Choroid plexus epithelial cell (primary cell): ENCODE data around the gene MGST3.

Experiments used
- DNase-seq: peaks from one replicate; pipeline ENCODE4 v3.0.0-alpha.2; 2010; ENCODE audit warnings: low read depth
- H3K4me3 ChIP-seq: 2 replicates; pipeline ENCODE4 v1.5.1; 2011; ENCODE audit warnings: low read depth, mild to moderate bottlenecking, control low read depth, low read length, moderate library complexity
- TF ChIP-seq, protein P1 (sequence below): conservative IDR thresholded peaks from 2 replicates; pipeline ENCODE4 v1.5.1; 2011; ENCODE audit warnings: low read depth, mild to moderate bottlenecking, control low read depth, inconsistent platforms, low read length, moderate library complexity

The MGST3 gene

DNA sequence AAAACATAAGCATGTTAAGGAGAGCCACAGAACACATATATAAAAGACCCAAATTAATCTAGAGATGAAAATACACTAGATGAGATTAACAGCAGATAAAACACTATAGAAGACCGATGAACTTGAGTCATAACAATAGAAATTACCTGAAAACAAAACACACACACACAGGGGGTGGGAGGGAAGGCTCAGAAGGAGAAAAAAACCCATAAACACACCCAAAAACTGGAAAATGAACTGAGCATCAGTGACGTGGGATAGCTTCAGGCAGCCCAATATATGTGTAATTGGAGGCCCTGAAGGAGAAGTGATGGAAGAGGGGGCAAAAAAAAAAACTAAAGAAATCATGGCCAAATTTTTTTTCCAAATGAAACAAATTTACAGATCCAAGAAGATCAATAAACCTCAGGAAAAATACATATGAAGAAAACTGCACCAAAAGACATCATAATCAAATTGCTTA is 56.0 kb downstream of the MGST3 start:
- DNase-seq, result no peak
- TF ChIP-seq, protein P1, sequence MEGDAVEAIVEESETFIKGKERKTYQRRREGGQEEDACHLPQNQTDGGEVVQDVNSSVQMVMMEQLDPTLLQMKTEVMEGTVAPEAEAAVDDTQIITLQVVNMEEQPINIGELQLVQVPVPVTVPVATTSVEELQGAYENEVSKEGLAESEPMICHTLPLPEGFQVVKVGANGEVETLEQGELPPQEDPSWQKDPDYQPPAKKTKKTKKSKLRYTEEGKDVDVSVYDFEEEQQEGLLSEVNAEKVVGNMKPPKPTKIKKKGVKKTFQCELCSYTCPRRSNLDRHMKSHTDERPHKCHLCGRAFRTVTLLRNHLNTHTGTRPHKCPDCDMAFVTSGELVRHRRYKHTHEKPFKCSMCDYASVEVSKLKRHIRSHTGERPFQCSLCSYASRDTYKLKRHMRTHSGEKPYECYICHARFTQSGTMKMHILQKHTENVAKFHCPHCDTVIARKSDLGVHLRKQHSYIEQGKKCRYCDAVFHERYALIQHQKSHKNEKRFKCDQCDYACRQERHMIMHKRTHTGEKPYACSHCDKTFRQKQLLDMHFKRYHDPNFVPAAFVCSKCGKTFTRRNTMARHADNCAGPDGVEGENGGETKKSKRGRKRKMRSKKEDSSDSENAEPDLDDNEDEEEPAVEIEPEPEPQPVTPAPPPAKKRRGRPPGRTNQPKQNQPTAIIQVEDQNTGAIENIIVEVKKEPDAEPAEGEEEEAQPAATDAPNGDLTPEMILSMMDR, result no peak
- no peak overlapping the region for H3K4me3 ChIP-seq

DNA sequence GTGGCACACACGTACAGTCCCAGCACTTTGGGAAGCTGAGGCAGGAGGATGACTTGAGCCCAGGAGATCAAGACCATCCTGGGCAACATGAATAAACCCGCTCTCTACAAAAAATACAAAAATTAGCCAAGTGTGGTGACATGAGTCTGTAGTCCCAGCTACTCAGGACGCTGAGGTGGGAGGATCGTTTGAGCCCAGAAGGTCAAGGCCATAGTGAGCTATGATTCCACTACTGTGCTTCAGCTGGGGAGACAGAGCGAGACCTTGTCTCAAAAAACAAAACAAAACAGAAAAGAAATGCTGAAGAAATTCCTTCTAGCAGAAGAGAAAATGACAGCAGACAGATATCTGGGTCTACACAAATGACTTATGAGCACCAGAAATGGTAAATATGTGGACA is 57.0 kb downstream of the MGST3 start:
- H3K4me3 ChIP-seq, result no peak overlapping the region
- TF ChIP-seq, protein P1, result no peak
- DNase-seq, result no peak

DNA sequence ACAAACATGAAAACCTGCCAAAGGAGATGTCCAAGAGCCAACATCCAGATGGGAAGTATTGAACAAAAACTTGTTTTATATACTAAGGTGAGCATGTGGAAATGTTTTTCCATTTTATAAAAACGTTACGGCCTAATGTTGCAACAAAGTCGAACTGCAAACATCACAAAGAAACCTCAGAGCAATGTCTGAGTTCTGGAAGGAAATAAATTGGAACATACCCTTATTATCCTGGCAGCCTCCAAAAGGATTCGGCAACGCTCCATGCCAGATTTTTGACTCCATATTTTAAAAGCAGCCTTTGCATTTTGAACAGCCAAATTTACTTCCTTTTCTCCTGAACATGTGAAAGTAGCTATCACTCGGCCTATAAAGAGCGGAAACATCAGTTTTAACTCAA is 64.0 kb downstream of the MGST3 start:
- DNase-seq, result no peak
- TF ChIP-seq, protein P1, result no peak
- no peak overlapping the region for H3K4me3 ChIP-seq

DNA sequence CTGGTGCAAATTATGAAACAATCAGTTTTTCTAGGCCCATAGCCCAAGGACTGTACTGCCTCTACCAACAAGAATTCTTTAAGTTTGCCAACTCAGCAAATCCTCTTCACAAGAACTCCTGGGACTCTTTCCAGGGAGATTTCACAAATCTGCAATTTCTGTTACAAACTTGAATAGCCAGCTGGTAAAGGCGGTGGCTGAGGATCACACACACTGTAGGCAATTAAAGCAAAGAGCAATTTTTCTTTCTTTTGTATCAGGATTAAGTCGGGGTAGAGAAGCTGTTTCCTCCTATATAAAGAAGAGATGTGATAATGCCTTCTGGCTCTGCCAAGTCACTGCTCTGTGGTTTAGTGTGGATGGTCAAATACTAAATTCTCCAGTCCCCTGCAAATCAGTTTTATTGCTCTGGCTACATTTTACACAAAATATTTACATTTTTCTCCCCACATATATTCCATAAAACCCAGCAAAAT is 65.6 kb downstream of the MGST3 start:
- H3K4me3 ChIP-seq, result peak overlapping the region; percentile 96
- TF ChIP-seq, protein P1, result no peak
- DNase-seq, result peak; percentile 96

DNA sequence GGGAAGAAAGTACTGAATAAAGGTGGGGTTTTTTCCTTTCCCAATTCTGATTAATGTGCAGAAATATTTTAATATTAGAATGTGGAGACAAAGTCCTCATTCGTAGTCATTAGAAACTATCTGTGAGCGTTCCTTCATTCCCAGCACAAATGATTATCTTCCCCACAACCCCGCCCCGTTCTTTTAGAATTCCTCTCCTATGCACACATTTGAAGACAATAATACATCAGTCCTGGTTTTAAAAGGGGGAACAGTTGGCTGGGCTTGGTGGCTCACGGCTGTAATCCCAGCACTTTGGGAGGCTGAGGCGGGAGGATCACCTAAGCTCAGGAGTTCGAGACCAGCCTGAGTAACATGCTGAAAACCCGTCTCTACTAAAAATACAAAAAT is 66.5 kb downstream of the MGST3 start:
- TF ChIP-seq, protein P1, result no peak
- no peak for DNase-seq
- H3K4me3 ChIP-seq, result peak overlapping the region; percentile 96

DNA sequence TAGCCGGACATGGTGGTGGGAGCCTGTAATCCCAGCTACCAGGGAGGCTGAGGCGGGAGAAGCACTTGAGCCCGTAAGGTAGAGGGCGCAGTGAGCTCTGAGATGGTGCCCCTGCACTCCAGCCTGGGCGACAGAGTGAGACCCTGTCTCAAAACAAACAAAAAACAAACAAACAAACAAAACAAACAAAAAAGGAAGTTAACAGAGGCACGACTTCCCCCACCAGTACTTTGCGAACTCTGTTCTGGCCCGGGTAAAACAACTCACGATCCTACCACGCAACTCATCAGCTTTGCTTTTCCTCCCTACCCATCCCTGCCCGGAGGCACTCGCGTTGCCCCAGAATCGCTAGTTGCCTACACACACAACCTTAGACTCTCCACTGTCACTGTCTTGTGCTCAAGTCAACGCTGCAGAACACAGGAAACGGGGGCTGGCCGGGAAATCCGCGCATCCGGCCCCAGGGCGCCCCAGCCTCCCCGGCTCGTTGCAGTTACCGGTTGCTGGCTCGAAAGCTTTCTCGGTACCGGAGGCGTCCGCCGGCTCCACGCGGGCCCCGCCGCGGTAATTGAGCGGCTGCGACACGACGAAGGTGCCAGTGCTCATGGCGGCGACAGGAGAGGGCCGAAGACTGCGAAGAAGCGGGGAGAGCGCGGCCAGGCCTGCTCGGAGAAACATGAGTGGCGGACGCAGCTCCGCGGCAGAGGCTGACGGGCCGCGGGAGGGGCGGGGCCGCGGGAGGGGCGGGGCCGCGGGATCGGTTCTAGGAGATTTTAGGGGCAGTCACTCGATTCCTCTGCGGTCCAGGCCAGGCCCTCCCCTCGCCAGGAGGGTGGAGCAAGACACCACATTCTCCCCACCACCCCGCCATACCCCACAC is 67.1 kb downstream of the MGST3 start, which contains the start of gene ALDH9A1:
TSS of gene ALDH9A1 (minus strand) at position 682 of the 880 bp plus-strand sequence. CDS start at position 678, 4 bp downstream.
- TF ChIP-seq, protein P1, result peak; percentile 50
- peak within 1 kb of the TSS; percentile 96 for H3K4me3 ChIP-seq
- peak; percentile 76 for DNase-seq

DNA sequence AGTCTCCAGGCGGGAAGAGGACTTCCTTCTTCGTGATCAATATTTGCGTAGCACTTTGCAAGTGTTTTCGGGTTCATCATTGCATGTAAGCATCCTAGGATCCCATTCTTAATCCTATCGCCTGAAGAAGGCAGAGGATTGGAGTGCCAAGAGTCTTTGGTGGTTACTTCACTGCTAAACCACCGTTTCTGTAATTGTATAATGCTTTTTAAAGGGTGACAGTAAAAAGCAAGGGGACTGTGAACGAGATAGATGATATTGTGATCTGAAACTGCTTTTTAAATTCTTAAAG is 67.7 kb downstream of the MGST3 start:
- peak overlapping the region; percentile 96 for H3K4me3 ChIP-seq
- DNase-seq, result no peak
- TF ChIP-seq, protein P1, result no peak
